Stimulated activated naive CD8-positive, alpha-beta T cell treated with anti-CD3 and anti-CD28 coated beads, Interleukin-15, Interleukin-2, amounts not matched to agents 100 U/mL and 50 U/mL, for 24 hours (primary cell): ENCODE data around the gene CENPT.

Experiments
- ATAC-seq: fragments of 150-1000 bp; cut with Tn5 transposase; one replicate; pipeline ENCODE4 v1.10.0; 2021
- DNase-seq: peaks from one replicate; pipeline ENCODE4 v3.0.0; 2021

The CENPT gene

DNA sequence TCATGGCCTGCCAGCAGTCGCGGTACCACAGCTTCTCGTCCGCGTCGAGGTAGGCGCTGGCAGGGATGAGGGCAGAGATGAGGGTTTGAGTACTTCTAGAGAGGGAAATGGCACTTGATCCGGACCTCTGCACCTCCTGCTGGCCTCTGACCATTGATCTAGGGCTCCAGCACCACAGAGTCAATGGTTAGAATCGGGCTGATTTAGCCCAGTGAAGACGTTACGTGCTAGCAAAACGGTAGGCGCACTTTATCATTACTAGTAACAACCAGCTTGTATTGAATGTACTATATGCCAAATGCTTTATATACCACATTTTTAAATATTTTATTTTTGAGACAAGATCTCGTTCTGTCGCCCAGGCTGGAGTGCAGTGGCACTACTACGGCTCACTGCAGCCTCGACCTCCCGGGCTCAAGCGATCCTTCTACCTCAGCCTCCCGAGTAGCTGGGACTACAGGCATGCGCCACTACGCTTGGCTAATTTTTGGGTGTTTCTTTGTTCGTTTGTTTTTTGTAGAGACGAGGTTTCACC, 40.3 kb downstream of the CENPT start:
- ATAC-seq (no peak), DNase-seq (no peak)

DNA sequence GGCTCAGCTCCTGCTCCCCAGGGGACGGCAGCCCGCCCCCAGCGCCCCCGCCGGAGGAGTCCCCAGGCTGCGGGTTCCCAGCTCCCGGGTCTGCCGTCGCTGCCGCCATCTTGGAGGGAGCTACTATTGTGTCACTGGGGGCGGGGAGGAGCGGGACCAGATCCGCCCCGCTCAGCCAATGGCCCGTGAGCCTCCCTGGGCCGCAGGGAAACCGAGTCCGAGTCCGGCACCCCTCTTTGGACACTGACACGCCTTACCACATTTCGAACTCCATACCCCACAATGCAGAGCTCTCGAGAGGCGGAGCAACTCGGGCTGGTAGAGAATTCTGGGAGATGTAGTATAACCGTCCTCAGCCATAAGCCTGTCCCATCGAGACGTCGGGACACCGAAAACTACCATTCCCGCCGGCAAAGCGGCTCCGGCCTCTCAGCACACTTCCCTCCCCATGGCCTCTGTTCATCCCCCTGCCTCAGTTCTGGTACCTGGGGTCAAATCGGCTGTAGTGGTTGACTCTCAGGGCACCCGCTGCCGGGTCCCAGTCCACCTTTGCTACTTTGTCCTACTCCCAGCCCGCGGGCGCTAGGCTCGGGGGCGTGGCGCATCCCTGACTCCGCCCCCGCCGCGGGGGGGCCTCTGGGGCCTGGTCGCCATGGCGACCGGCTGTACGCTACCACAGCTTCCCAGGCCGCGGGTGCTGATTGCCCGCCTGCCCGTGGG, 40.9 kb downstream of the CENPT start, which contains the start of the genes RANBP10 and TSNAXIP1:
TSS of gene RANBP10 (minus strand) at position 133 of the 720 bp plus-strand sequence. CDS start at position 109, 24 bp downstream.
TSS of gene TSNAXIP1 (plus strand) at position 462 of the 720 bp plus-strand sequence. CDS start 261 bp downstream, outside the sequence.
- peak; percentile 97 for ATAC-seq

GRCh38 chr16:67805718-67806427, 41.6 kb downstream of the CENPT start:
- DNase-seq (peak; percentile 15), ATAC-seq (no peak)

More for the DNA sequence above, 40.9 kb downstream of the CENPT start, which contains the start of the genes RANBP10 and TSNAXIP1:
- DNase-seq, result peak; percentile 95

DNA sequence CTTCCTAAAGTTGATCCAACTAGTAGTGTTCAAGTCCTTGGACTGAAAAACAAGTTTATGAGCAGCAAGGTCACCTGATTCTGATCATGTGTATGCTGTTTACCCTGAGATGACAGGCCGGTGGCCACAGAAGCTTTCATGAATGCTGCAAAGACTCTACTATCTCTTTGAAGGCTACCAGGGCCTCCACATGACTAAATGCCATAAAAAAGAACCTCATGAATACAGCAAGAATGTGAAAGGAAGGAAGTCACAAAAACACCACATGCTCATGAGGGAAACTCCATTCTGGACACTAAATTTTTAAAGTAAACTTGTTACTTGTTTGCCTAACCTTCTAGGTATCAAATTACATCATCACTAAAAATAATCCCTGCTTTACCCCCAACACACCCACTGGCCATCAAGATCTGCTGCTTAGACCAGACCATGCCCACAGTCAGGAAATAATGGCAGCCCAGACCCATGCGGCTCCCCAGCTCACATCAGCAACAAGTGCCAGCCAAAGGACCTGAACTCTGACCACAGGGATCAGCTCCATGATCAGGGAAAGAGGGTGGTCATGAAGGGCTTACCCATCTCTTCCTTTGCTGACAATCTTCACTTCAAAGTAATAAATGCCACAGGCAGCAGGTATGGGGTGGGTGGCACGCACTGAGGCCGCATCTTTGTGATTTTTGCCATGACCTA, 42.5 kb downstream of the CENPT start:
- ATAC-seq, result no peak
- no peak for DNase-seq

DNA sequence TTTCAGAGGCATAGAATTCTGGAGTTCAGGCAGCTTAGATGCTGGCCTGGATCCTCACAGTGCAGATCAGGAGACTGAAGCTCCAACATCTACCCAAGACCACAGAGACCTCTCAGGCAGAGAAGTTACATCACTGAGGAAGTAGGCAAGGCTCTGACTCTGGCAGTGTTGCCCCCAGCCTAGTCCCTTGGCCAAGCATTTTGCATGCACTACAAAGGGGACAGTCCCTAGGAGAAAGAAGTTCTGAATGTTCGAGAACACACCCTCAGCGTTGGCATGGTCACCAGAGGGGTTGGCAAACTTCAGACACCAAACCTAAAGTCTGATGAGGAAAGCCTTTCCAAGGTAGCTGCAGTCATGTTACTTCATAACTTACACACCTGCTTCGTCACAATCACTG, 43.6 kb downstream of the CENPT start:
- DNase-seq (peak; percentile 34), ATAC-seq (no peak)

DNA sequence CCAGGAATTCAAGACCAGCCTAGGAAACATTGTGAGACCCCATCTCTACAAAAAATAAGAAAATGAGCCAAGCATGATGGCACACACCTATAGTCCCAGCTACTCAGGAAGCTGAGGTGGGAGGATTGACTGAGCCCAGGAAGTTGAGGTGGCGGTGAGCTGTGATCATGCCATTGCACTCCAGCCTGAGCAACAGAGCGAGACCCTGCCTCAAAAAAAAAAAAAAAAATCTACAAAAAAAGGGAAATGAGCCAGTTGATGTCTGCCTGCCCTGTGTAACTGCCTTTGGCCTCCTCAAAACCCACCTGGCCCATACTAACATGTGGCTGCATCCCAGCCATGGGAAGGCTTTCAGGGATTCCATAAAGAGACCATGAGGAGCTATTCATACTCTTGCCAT, 45.6 kb downstream of the CENPT start:
- peak; percentile 24 for DNase-seq

GRCh38 chr16:67801241-67801640, 46.3 kb downstream of the CENPT start:
- DNase-seq (no peak), ATAC-seq (no peak)

More for the DNA sequence above, 45.6 kb downstream of the CENPT start:
- no peak for ATAC-seq

GRCh38 chr16:67800338-67800926, 47.1 kb downstream of the CENPT start:
- no peak for DNase-seq
- ATAC-seq, result no peak

- no peak for ATAC-seq
Observed at GRCh38 chr16:67796099-67796718, 51.3 kb downstream of the CENPT start.

DNA sequence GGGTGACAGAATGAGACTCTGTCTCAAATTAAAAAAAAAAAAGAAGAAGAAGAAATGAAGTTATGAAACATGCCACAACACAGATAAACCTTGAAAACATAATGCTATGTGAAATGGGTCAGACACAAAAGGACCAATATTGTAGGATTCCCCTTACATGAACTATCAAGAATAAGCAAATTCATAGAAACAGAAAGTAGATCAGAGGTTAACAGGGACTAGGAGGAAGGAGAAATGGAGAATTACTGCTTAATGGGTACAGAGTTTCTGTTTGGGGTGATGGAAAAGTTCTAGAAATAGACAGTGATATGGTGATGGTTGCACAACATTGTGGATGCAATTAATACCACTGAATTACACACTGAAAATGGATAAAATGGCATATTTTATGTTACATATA, 57.4 kb downstream of the CENPT start:
- ATAC-seq (no peak), DNase-seq (no peak)

More at GRCh38 chr16:67796099-67796718, 51.3 kb downstream of the CENPT start:
- no peak for DNase-seq

DNA sequence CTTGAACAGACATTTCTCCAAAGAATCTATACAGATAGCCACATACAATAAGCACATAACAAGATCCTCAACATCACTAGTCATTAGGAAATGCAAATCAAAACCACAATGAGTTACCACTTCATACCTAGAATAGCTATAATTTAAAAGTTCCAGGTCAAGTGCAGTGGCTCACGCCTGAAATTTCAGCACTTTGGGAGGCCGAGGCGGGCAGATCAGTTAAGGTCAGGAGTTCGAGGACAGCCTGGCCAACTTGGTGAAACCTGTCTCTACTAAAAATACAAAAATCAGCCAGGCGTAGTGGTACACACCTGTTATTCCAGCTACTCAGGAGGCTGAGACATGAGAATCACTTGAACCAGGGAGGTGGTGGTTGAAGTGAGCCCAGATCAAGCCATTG, 61.0 kb downstream of the CENPT start:
- ATAC-seq, result no peak

DNA sequence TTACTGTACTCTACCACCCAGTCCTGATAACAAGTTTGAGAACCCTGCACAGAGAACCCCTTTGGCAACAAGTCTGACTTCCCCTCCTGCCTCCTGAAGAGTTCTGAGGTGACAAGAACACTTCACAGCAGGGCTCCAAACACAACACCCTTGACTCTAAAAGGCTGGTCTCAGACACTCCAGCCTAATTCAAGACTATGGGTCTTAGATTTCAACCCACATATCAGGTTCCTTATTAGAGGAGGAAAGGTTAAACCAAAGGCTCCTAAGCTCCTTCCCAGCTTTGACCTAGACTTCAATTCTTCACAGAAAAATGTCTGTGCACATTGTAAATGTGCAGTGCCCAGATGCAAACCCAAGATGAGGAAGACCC, 64.2 kb downstream of the CENPT start:
- no peak for ATAC-seq

More for the DNA sequence above, 61.0 kb downstream of the CENPT start:
- no peak for DNase-seq

GRCh38 chr16:67782567-67783352, 64.7 kb downstream of the CENPT start:
- no peak for DNase-seq
- ATAC-seq, result no peak

More for the DNA sequence above, 64.2 kb downstream of the CENPT start:
- DNase-seq, result no peak

DNA sequence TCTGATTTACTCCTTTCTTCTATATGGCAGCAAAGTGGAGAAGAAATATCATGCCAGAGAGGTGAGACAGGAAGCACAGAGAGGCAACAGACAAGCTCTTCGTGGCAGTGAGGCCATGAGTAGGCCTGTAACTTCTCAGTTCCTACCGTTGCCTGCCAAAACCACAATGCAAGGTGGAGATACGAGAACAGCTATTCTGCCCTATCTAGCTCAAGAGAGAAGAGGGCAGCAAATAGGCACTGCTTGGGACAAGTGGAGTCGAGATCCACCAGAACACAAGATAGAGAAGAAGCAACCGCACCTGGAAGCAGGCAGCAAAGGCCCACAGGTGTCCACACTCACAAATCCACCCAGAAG, 66.0 kb downstream of the CENPT start:
- ATAC-seq (no peak), DNase-seq (no peak)

DNA sequence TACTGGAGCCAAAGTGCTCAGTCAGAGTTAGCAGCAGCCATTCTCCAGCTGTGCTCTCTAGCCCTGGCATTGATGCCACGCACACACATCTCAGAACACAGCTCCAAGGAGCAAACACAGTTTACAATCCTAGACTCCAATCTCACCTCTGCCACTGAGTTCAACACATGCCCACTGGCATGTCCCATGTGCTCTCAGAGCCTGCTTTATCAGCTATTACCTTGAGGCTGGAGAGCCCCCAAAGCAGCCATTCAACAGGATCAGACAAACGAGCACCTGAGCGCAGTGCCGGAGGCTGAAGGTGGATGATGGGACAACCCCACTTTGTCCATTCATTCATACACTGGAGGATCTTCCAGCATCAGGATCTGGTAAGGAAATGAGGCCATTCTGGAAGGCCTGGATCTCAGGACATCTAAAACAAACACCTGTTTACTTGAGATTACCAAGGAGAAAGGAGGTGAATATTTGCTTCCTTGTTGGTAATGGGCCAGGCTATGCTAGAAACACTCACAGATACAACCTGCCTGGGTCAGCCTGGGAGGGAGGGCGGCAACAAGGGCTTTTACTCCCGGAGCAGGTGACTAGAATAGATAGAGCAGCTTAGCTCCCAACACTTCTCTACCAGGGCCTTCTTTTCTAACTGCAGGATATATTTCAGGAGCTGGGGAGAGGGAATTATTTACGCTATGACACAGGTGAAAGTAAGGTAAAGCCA, 66.5 kb downstream of the CENPT start:
- ATAC-seq (peak; percentile 14), DNase-seq (no peak)

- DNase-seq (no peak), ATAC-seq (no peak)
Observed at GRCh38 chr16:67779256-67780014, 68.1 kb downstream of the CENPT start.
